Ectodermal cell (in vitro differentiated cells): Measurements from ENCODE around the gene AFF1.
"Not testable (repeated sequence)": the region's sequence is repeated elsewhere in the genome, so short reads cannot be mapped to it uniquely, and the experiment has no call there.

Experiments used
- H3K27ac ChIP-seq: 2 replicates; pipeline ENCODE4 v1.7.0; 2013; ENCODE audit warnings: mild to moderate bottlenecking, low read depth, low read length; ENCODE audit not compliant: insufficient read depth, poor library complexity, severe bottlenecking
- H3K27me3 ChIP-seq: 2 replicates; pipeline ENCODE4 v1.7.0; 2013; ENCODE audit warnings: mild to moderate bottlenecking, low read length; ENCODE audit not compliant: insufficient read depth, control insufficient read depth, poor library complexity, severe bottlenecking
- H3K36me3 ChIP-seq: one replicate; pipeline ENCODE4 v1.7.0; 2013; ENCODE audit warnings: low read length; ENCODE audit not compliant: control insufficient read depth, insufficient read depth
- H3K4me1 ChIP-seq: one replicate; pipeline ENCODE4 v1.7.0; 2013; ENCODE audit warnings: low read length; ENCODE audit not compliant: control insufficient read depth, insufficient read depth
- H3K4me3 ChIP-seq: 2 replicates; pipeline ENCODE4 v1.7.0; 2013; ENCODE audit warnings: low read depth, low read length, control low read depth; ENCODE audit not compliant: insufficient read depth
- H3K9me3 ChIP-seq: 2 replicates; pipeline ENCODE4 v1.7.0; 2013; ENCODE audit warnings: mild to moderate bottlenecking, low read length, moderate library complexity; ENCODE audit not compliant: control insufficient read depth
- WGBS, 2 experiments: methylation state at CpG; one replicate each; pipeline ENCODE4 v1.1.7; 2013; ENCODE audit warnings: missing lambda C conversion rate in 2 of 2; 5-methylcytosine and 5-hydroxymethylcytosine counted together

The AFF1 gene

GRCh38 chr4:87079967-87080366, 145.2 kb downstream of the AFF1 start:
- WGBS, 2 experiments = 85 to 96% methylated on average over 1 to 2 of the region's 2 CpGs
- Histone ChIP-seq H3K36me3 (peaks cover 8% of the 10 kb centered on the region), H3K4me1 (no peaks in the 10 kb centered on the region), H3K4me3 (no peak overlapping the region), H3K27me3 (no peaks in the 10 kb centered on the region), H3K9me3 (no peaks in the 10 kb centered on the region), H3K27ac (no peak overlapping the region)

- Histone ChIP-seq H3K36me3 (peaks cover 8% of the 10 kb centered on the region), H3K27me3 (no peaks in the 10 kb centered on the region), H3K9me3 (no peaks in the 10 kb centered on the region), H3K4me3 (no peak overlapping the region), H3K27ac (no peak overlapping the region), H3K4me1 (no peaks in the 10 kb centered on the region)
- 96 to 100% methylated on average over 3 of the region's 3 CpGs for WGBS, 2 experiments
These were observed 145.7 kb downstream of the AFF1 start for GRCh38 chr4:87080462-87080861.

- H3K4me1 ChIP-seq = no peaks in the 10 kb centered on the region
- H3K4me3 ChIP-seq = no peak overlapping the region
- WGBS, 2 experiments = 95 to 96% methylated on average over 4 of the region's 5 CpGs
- no peak overlapping the region for H3K27ac ChIP-seq
- no peaks in the 10 kb centered on the region for H3K27me3 ChIP-seq
- no peaks in the 10 kb centered on the region for H3K9me3 ChIP-seq
- peaks cover 8% of the 10 kb centered on the region for H3K36me3 ChIP-seq
These were observed 147.0 kb downstream of the AFF1 start for GRCh38 chr4:87081826-87082225.

- not testable (repeated sequence) for H3K4me1 ChIP-seq, H3K27me3 ChIP-seq, H3K9me3 ChIP-seq, H3K27ac ChIP-seq, H3K36me3 ChIP-seq, H3K4me3 ChIP-seq
- WGBS, 2 experiments = 90 to 94% methylated on average over 10 to 11 of the region's 11 CpGs
These were observed 150.9 kb downstream of the AFF1 start for GRCh38 chr4:87085732-87086131.

DNA sequence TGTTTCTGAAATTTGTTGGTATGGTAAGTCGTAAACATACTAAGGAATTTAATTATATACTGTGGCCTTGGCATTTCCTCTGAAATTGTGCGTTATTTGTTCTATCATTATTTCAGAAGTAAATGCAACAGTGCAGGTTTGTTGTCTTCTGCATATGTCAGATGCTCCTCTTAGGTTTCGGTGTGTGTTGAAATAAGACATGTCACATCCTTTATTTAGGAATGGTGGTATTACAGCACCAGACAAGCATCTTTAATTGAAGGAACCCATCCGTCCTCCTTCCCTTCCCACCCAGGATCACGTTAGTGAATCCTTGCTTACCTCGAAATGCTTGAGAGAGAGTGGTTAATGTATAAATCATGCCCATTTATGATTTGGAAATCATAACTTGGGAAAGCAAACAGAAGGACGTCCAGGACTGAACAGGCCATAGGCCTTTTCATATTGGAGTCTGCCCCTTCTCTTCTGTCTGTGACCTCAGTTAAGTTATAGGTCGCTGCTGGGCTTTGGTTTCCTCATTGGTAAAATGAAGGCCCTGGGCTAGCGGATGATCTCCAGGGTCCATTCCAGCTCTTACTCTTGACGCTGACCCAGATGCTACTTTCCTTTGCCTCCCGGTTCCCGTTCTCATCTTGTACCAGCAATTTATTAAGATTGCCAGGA, 151.5 kb downstream of the AFF1 start:
- Histone ChIP-seq H3K36me3 (peaks cover 9% of the 10 kb centered on the region), H3K27me3 (no peaks in the 10 kb centered on the region), H3K9me3 (no peaks in the 10 kb centered on the region), H3K4me3 (no peak overlapping the region), H3K27ac (no peak overlapping the region), H3K4me1 (peaks cover 5% of the 10 kb centered on the region)
- WGBS, 2 experiments = 95 to 97% methylated on average over 12 of the region's 12 CpGs

GRCh38 chr4:87087015-87087414, 152.2 kb downstream of the AFF1 start:
- no peaks in the 10 kb centered on the region for H3K9me3 ChIP-seq
- H3K4me1 ChIP-seq = peaks cover 5% of the 10 kb centered on the region
- 93% methylated on average over 1 of the region's 1 CpG for WGBS, 2 experiments
- H3K27ac ChIP-seq = no peak overlapping the region
- H3K36me3 ChIP-seq = peaks cover 9% of the 10 kb centered on the region
- H3K27me3 ChIP-seq = no peaks in the 10 kb centered on the region
- no peak overlapping the region for H3K4me3 ChIP-seq

- 73 to 75% methylated on average over 1 of the region's 1 CpG for WGBS, 2 experiments
- Histone ChIP-seq H3K4me1 (peaks cover 5% of the 10 kb centered on the region), H3K36me3 (peaks cover 9% of the 10 kb centered on the region), H3K27me3 (no peaks in the 10 kb centered on the region), H3K4me3 (no peak overlapping the region), H3K9me3 (no peaks in the 10 kb centered on the region), H3K27ac (no peak overlapping the region)
These were observed 152.6 kb downstream of the AFF1 start for GRCh38 chr4:87087420-87087819.

DNA sequence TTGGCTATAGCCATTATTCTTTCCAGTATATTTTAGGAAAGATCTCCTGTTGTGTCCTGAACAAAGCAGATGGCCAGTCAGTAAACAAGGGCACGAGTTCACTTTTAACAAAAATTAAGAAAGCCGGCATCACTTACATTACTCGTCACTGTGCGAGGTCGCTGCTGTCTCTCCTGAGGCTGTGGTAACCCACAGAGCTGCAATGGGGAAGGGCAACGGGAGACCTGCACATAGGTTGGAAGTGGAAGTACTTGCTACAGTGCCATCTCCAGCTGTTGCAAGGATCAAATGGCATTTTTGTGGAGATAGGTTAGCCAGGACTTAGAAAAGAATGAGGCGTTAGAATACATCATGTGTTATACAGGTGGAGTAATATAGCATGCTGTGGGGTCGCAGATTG, 153.4 kb downstream of the AFF1 start:
- H3K4me3 ChIP-seq = no peak overlapping the region
- no peak overlapping the region for H3K27ac ChIP-seq
- H3K27me3 ChIP-seq = no peaks in the 10 kb centered on the region
- 93 to 95% methylated on average over 8 of the region's 8 CpGs for WGBS, 2 experiments
- no peaks in the 10 kb centered on the region for H3K9me3 ChIP-seq
- H3K4me1 ChIP-seq = peaks cover 10% of the 10 kb centered on the region
- H3K36me3 ChIP-seq = peaks cover 9% of the 10 kb centered on the region

- H3K4me3 ChIP-seq = no peak overlapping the region
- 97 to 100% methylated on average over 3 of the region's 3 CpGs for WGBS, 2 experiments
- H3K9me3 ChIP-seq = no peaks in the 10 kb centered on the region
- no peaks in the 10 kb centered on the region for H3K27me3 ChIP-seq
- no peak overlapping the region for H3K27ac ChIP-seq
- peaks cover 11% of the 10 kb centered on the region for H3K4me1 ChIP-seq
- peaks cover 9% of the 10 kb centered on the region for H3K36me3 ChIP-seq
These were observed 154.6 kb downstream of the AFF1 start for GRCh38 chr4:87089368-87089767.

- Histone ChIP-seq H3K27ac (no peak overlapping the region), H3K27me3 (no peaks in the 10 kb centered on the region), H3K9me3 (no peaks in the 10 kb centered on the region), H3K4me1 (peaks cover 11% of the 10 kb centered on the region), H3K36me3 (peaks cover 11% of the 10 kb centered on the region), H3K4me3 (no peak overlapping the region)
- 100% methylated on average over 1 of the region's 3 CpGs; no CpG with 5 or more reads in 1 of the 2 experiments for WGBS, 2 experiments
These were observed 155.5 kb downstream of the AFF1 start for GRCh38 chr4:87090305-87090704.
